Sigmoid colon (tissue), 4 donors: Measurements from ENCODE around the gene ABHD3.

Experiments used
- CTCF ChIP-seq, 4 experiments: fragments of 450-650 bp in 3 of 4; fragments of 200-600 bp in 1 of 4; IDR thresholded peaks; one replicate each; pipeline ENCODE4 v1.5.1; 2016 to 2019; ENCODE audit warnings: antibody characterized with exemption in 4 of 4, mild to moderate bottlenecking in 3 of 4, moderate library complexity in 2 of 4
- EP300 ChIP-seq, 4 donors: sonication (generic); formaldehyde crosslinking; IDR thresholded peaks; one replicate each; pipeline ENCODE4 v1.6.1; 2017; ENCODE audit warnings: antibody characterized with exemption in 4 of 4
- POLR2A ChIP-seq, 2 donors: fragments of 450-650 bp; IDR thresholded peaks; one replicate each; pipeline ENCODE4 v1.6.1; 2016; ENCODE audit warnings: antibody characterized with exemption in 2 of 2, mild to moderate bottlenecking in 2 of 2, moderate library complexity in 2 of 2
- POLR2AphosphoS5 ChIP-seq, 4 donors: sonication (generic); formaldehyde crosslinking; IDR thresholded peaks; one replicate each; pipeline ENCODE4 v1.6.1; 2017; ENCODE audit warnings: antibody characterized with exemption in 4 of 4

DNA sequence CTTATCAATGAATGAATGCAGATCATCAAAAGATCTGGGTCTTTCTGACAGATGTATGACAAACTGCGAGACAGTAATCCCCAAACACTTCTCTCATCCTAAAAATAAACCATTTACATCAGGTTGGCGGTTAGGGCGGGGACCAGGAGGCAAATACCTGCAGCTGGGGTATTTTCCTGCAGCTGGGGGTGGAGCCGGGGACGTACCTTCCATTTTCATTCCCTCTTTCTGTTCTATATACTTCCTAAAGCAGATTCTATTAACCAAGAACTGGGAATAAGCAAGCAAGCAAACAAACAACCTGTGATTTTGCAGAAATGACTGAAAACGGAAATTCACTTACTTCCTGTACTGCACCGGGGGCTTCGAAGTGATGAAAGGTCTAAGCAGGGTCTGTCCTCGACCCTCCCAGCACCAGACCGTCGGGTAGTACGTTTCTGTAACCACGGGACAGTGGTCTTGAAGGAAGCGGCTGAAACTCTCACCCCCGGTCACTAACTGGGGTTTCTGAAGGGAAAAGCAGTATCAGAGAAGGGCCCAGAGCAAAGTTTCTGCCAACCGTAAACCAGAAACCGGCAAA lies 1.2 kb downstream of the ABHD3 start:
- no peak for TF ChIP-seq CTCF (IDR thresholded peaks at IDR 0.05)
- TF ChIP-seq POLR2AphosphoS5 (IDR thresholded peaks at IDR 0.05) = no peak
- no peak for TF ChIP-seq POLR2A (IDR thresholded peaks at IDR 0.05)
- no peak for TF ChIP-seq EP300 (IDR thresholded peaks at IDR 0.05)
